B cell (primary cell): ENCODE results near the gene BANP. TPM values are rescaled to one million over a fixed set of nuclear protein-coding genes. Genes with fewer than 3 reads are reported as not detected.

Experiments
- ATAC-seq: fragments of 200-7000 bp; cut with Tn5 transposase; one replicate; pipeline ENCODE4 v1.10.0; 2021; ENCODE audit warnings: low read depth, mild to moderate bottlenecking, moderate number of reproducible peaks, moderate library complexity
- CTCF ChIA-PET: fragments of 350-600 bp; sonication (Branson Sonifier 250); formaldehyde crosslinking; loops from one replicate; lab custom pipeline; 2021; ENCODE audit warnings: antibody characterized with exemption, inconsistent platforms; lab: Charles Lee
- POLR2A ChIA-PET: fragments of 350-600 bp; sonication (Branson Sonifier 250); formaldehyde crosslinking; loops from one replicate; lab custom pipeline; 2021; ENCODE audit warnings: antibody characterized with exemption; lab: Charles Lee
- DNase-seq: peaks from one replicate; pipeline ENCODE4 v3.0.0; 2013
- H2AFZ ChIP-seq: 2 replicates; pipeline ENCODE4 v1.6.1; 2012; ENCODE audit warnings: mild to moderate bottlenecking, low read depth, low read length; ENCODE audit not compliant: insufficient read depth, poor library complexity, severe bottlenecking
- H3K27ac ChIP-seq, 2 donors: 1 replicate in 1 of 2; 2 replicates in 1 of 2; pipeline ENCODE4 v1.5.1; 2012 to 2013; ENCODE audit warnings: low read length in 2 of 2, mild to moderate bottlenecking in 2 of 2, moderate library complexity in 1 of 2
- H3K27me3 ChIP-seq, 4 experiments: fragments of 200-600 bp in 1 of 4; sonication (generic) in 1 of 4; replicated peaks in 1 of 4; 1 replicate in 2 of 4; 2 replicates in 2 of 4; pipeline versions ENCODE4 v1.6.1 to v1.7.0; 2013 to 2016; ENCODE audit warnings: low read length in 3 of 4, mild to moderate bottlenecking in 2 of 4, mixed read lengths in 1 of 4, moderate library complexity in 1 of 4; ENCODE audit not compliant: insufficient read depth in 4 of 4, control insufficient read depth in 3 of 4; ENCODE audit errors: control extremely low read depth in 1 of 4
- H3K36me3 ChIP-seq, 2 experiments: replicated peaks in 1 of 2; 1 replicate in 1 of 2; 2 replicates in 1 of 2; pipeline versions ENCODE4 v1.6.1 to v1.7.1; 2013; ENCODE audit warnings: low read length in 1 of 2; ENCODE audit not compliant: insufficient read depth in 2 of 2, control insufficient read depth in 1 of 2; ENCODE audit errors: control extremely low read depth in 1 of 2, extremely low read depth in 1 of 2
- H3K4me1 ChIP-seq, 2 donors: fragments of 200-600 bp in 1 of 2; sonication (generic) in 1 of 2; 1 replicate in 1 of 2; 2 replicates in 1 of 2; pipeline versions ENCODE4 v1.5.1 to v1.6.1; 2013 to 2017; ENCODE audit warnings: low read length in 2 of 2; ENCODE audit not compliant: control insufficient read depth in 2 of 2, insufficient read depth in 2 of 2
- H3K4me2 ChIP-seq: replicated peaks from 2 replicates; pipeline ENCODE3; 2012; ENCODE audit warnings: mild to moderate bottlenecking, low read depth, low read length; ENCODE audit not compliant: poor library complexity, severe bottlenecking
- H3K4me3 ChIP-seq, 5 experiments: fragments of 200-600 bp in 1 of 5; sonication (generic) in 1 of 5; 1 replicate in 3 of 5; 2 replicates in 2 of 5; pipeline versions ENCODE4 v1.5.1 to v1.7.0; 2011 to 2016; ENCODE audit warnings: low read length in 4 of 5, mild to moderate bottlenecking in 4 of 5, low read depth in 2 of 5, control low read depth in 1 of 5, moderate library complexity in 1 of 5; ENCODE audit not compliant: insufficient read depth in 1 of 5; ENCODE audit errors: control extremely low read depth in 1 of 5, extremely low read depth in 1 of 5
- H3K79me2 ChIP-seq: fragments of 200-600 bp; sonication (generic); one replicate; pipeline ENCODE4 v1.6.0; 2016; ENCODE audit warnings: low read length; ENCODE audit not compliant: control insufficient read depth, insufficient read depth
- H3K9ac ChIP-seq: fragments of 200-600 bp; sonication (generic); 2 replicates; pipeline ENCODE4 v1.6.1; 2017; ENCODE audit warnings: mild to moderate bottlenecking, low read length, moderate library complexity
- H3K9me3 ChIP-seq, 3 donors: one replicate each; pipeline versions ENCODE4 v1.6.1 to v1.7.1; 2013; ENCODE audit warnings: low read length in 2 of 3; ENCODE audit not compliant: control insufficient read depth in 2 of 3, insufficient read depth in 1 of 3; ENCODE audit errors: control extremely low read depth in 1 of 3
- H4K20me1 ChIP-seq: 2 replicates; pipeline ENCODE4 v1.6.0; 2012; ENCODE audit warnings: mild to moderate bottlenecking, low read length; ENCODE audit not compliant: insufficient read depth, control insufficient read depth, poor library complexity, severe bottlenecking
- H3K27ac Mint-ChIP-seq: one replicate; pipeline ENCODE4 v1.8.0; 2021; ENCODE audit warnings: mixed read lengths
- H3K27me3 Mint-ChIP-seq: one replicate; pipeline ENCODE4 v1.8.0; 2021; ENCODE audit warnings: mixed read lengths
- H3K4me1 Mint-ChIP-seq: one replicate; pipeline ENCODE4 v1.8.0; 2021; ENCODE audit warnings: mixed read lengths
- H3K4me3 Mint-ChIP-seq: one replicate; pipeline ENCODE4 v1.8.0; 2021; ENCODE audit warnings: mixed read lengths
- H3K9me3 Mint-ChIP-seq: one replicate; pipeline ENCODE4 v1.8.0; 2022; ENCODE audit warnings: mixed read lengths; ENCODE audit not compliant: insufficient read depth
- CTCF ChIP-seq: fragments of 200-600 bp; IDR thresholded peaks from one replicate; pipeline ENCODE4 v1.8.0; 2022; ENCODE audit warnings: antibody characterized with exemption, mild to moderate bottlenecking
- EZH2 ChIP-seq: IDR thresholded peaks from 2 replicates; pipeline ENCODE4 v1.6.1; 2012; ENCODE audit warnings: borderline replicate concordance, low read depth, mild to moderate bottlenecking, moderate library complexity, low read length; ENCODE audit not compliant: insufficient read depth, poor library complexity, severe bottlenecking
- WGBS: methylation state at CpG from one replicate; pipeline ENCODE4 v1.1.5; 2013; ENCODE audit warnings: missing lambda C conversion rate; ENCODE audit not compliant: insufficient coverage; 5-methylcytosine and 5-hydroxymethylcytosine counted together
- intact Hi-C: fragments of 100-400 bp; cut with micrococcal nuclease; formaldehyde crosslinking; loops from one replicate; pipeline ENCODE4 v1.10.0; 2022
- polyA plus RNA-seq: library from polyadenylated mRNA; depleted of rRNA; stranded (reverse); fragments of >200 nt; gene quantifications from 2 replicates; pipeline ENCODE4 v1.2.3, GENCODE V29; 2012
- total RNA-seq, 2 donors: library from RNA; stranded (reverse); fragments of 120-200 nt in 1 of 2; gene quantifications; 1 replicate in 1 of 2; 2 replicates in 1 of 2; pipeline versions ENCODE4 v1.2.3 to v1.2.4, GENCODE V29; 2013 to 2022

Gene BANP
- total and polyA plus RNA-seq, 2 donors (not counting 1 experiment from before 2014, with no cell fraction given), result 44.4 to 181 TPM

- Histone ChIP-seq H3K4me3 (no peak overlapping the region), H3K27me3 (no peaks in the 10 kb centered on the region), H2AFZ (peak overlapping the region; percentile 13), H3K79me2 (peaks cover 21% of the 10 kb centered on the region), H3K36me3 (peaks cover 0 to 7% of the 10 kb centered on the region in 2 experiments), H4K20me1 (no peaks in the 10 kb centered on the region), H3K9ac (no peak overlapping the region), H3K9me3 (no peaks in the 10 kb centered on the region), H3K4me1 (peaks cover 35 to 54% of the 10 kb centered on the region in 2 donors), H3K4me2 (no peak overlapping the region), H3K27ac (peak overlapping the region in 1 of 2 donors; percentile 58)
- 100% methylated on average over 2 of the region's 5 CpGs for WGBS
- Mint-ChIP-seq H3K4me1 (peaks cover 51% of the 10 kb centered on the region), H3K27me3 (no peaks in the 10 kb centered on the region), H3K9me3 (no peaks in the 10 kb centered on the region), H3K4me3 (peak overlapping the region; percentile 80), H3K27ac (peak overlapping the region; percentile 97)
- POLR2A ChIA-PET, result interaction anchor here (1.0 kb wide), 1 partner anchor 22 kb away, joined by 3 read pairs; no protein-coding TSS in a partner anchor
- intact Hi-C loops, result no loop called here
- CTCF ChIA-PET, result interaction anchor here (0.7 to 1.5 kb wide), 8 partner anchors 12 to 613 kb away, joined by 3 to 5 read pairs (median 3); partner anchors contain the start of gene KLHDC4
- ATAC-seq (no peak), DNase-seq (no peak)
- TF ChIP-seq CTCF, result no peak
- no peak for TF ChIP-seq EZH2
Observed at GRCh38 chr16:87948735-87949070, 2.5 kb upstream of the BANP start.

GRCh38 chr16:87949071-87949744, 2.0 kb upstream of the BANP start:
- Histone ChIP-seq H3K36me3 (peaks cover 0 to 11% of the 10 kb centered on the region in 2 experiments), H3K4me3 (no peak overlapping the region), H4K20me1 (no peaks in the 10 kb centered on the region), H3K27me3 (no peaks in the 10 kb centered on the region), H3K4me1 (peaks cover 40 to 59% of the 10 kb centered on the region in 2 donors), H3K79me2 (peaks cover 26% of the 10 kb centered on the region), H2AFZ (peak overlapping the region; percentile 13), H3K27ac (no peak overlapping the region), H3K9ac (no peak overlapping the region), H3K4me2 (no peak overlapping the region), H3K9me3 (no peaks in the 10 kb centered on the region)
- Mint-ChIP-seq H3K4me1 (peaks cover 56% of the 10 kb centered on the region), H3K27me3 (no peaks in the 10 kb centered on the region), H3K9me3 (no peaks in the 10 kb centered on the region), H3K4me3 (peak overlapping the region; percentile 61), H3K27ac (peak overlapping the region; percentile 97)
- no peak for TF ChIP-seq EZH2
- TF ChIP-seq CTCF, result no peak
- ChIA-PET CTCF (interaction anchor here (1.0 to 1.2 kb wide), 5 partner anchors 12 to 612 kb away, joined by 3 to 5 read pairs (median 3); partner anchors contain the start of gene KLHDC4), POLR2A (no interaction called here)
- ATAC-seq (no peak), DNase-seq (peak; percentile 51)
- intact Hi-C loops, result no loop called here
- WGBS, result 93% methylated on average over 14 of the region's 16 CpGs
